ENCODE measurements around the gene SLC6A18.

SLC6A18 gene

GRCh38 chr5:1206521-1207412 lies 18.4 kb upstream of the SLC6A18 start:
- Histone ChIP-seq H3K27me3 (replicated peaks) (peaks cover 28% of the 10 kb centered on the region), H3K27ac (no peak overlapping the region), H3K4me3 (ENCODE audit: low read depth, low read length) (no peak overlapping the region), H3K36me3 (replicated peaks) (no peaks in the 10 kb centered on the region)
- in situ Hi-C loops (cut with HindIII; ENCODE audit: low pct_ligation_motif_present, low sequenced_read_pairs): loop anchor here (25.0 kb wide), 1 partner anchor 106 kb away; no protein-coding TSS in a partner anchor
- TF ChIP-seq CTCF (IDR thresholded peaks at IDR 0.05; ENCODE audit: low read depth, low read length, missing control alignments): no peak
- DNase-seq: no peak

GRCh38 chr5:1207555-1207954 lies 17.6 kb upstream of the SLC6A18 start:
- H3K27me3 ChIP-seq (replicated peaks): peaks cover 28% of the 10 kb centered on the region
- H3K27ac ChIP-seq: no peak overlapping the region
- in situ Hi-C loops (cut with HindIII; ENCODE audit: low pct_ligation_motif_present, low sequenced_read_pairs): loop anchor here (25.0 kb wide), 1 partner anchor 105 kb away; no protein-coding TSS in a partner anchor
- H3K4me3 ChIP-seq (ENCODE audit: low read depth, low read length): no peak overlapping the region
- H3K36me3 ChIP-seq (replicated peaks): no peaks in the 10 kb centered on the region
- no peak for TF ChIP-seq CTCF (IDR thresholded peaks at IDR 0.05; ENCODE audit: low read depth, low read length, missing control alignments)
- no peak for DNase-seq

GRCh38 chr5:1208221-1208742 lies 16.9 kb upstream of the SLC6A18 start:
- no peak for TF ChIP-seq CTCF (IDR thresholded peaks at IDR 0.05; ENCODE audit: low read depth, low read length, missing control alignments)
- Histone ChIP-seq H3K36me3 (replicated peaks) (no peaks in the 10 kb centered on the region), H3K4me3 (ENCODE audit: low read depth, low read length) (no peak overlapping the region), H3K27me3 (replicated peaks) (peaks cover 28% of the 10 kb centered on the region), H3K27ac (no peak overlapping the region)
- no peak for DNase-seq
- in situ Hi-C loops (cut with HindIII; ENCODE audit: low pct_ligation_motif_present, low sequenced_read_pairs): loop anchor here (25.0 kb wide), 1 partner anchor 104 kb away; no protein-coding TSS in a partner anchor

GRCh38 chr5:1208743-1209488 lies 16.3 kb upstream of the SLC6A18 start:
- in situ Hi-C loops (cut with HindIII; ENCODE audit: low pct_ligation_motif_present, low sequenced_read_pairs): loop anchor here (25.0 kb wide), 1 partner anchor 103 kb away; no protein-coding TSS in a partner anchor
- peak; percentile 62 for TF ChIP-seq CTCF (IDR thresholded peaks at IDR 0.05; ENCODE audit: low read depth, low read length, missing control alignments)
- Histone ChIP-seq H3K4me3 (ENCODE audit: low read depth, low read length) (no peak overlapping the region), H3K36me3 (replicated peaks) (no peaks in the 10 kb centered on the region), H3K27me3 (replicated peaks) (peaks cover 28% of the 10 kb centered on the region), H3K27ac (no peak overlapping the region)
- DNase-seq: no peak

- in situ Hi-C loops (cut with HindIII; ENCODE audit: low pct_ligation_motif_present, low sequenced_read_pairs): loop anchor here (25.0 kb wide), 1 partner anchor 103 kb away; no protein-coding TSS in a partner anchor
- no peak for TF ChIP-seq CTCF (IDR thresholded peaks at IDR 0.05; ENCODE audit: low read depth, low read length, missing control alignments)
- Histone ChIP-seq H3K27me3 (replicated peaks) (peaks cover 27% of the 10 kb centered on the region), H3K27ac (no peak overlapping the region), H3K4me3 (ENCODE audit: low read depth, low read length) (no peak overlapping the region), H3K36me3 (replicated peaks) (no peaks in the 10 kb centered on the region)
- DNase-seq: no peak
Observed at GRCh38 chr5:1209489-1209852, 15.7 kb upstream of the SLC6A18 start.

Data from brain microvascular endothelial cell (primary cell).